Kidney epithelial cell (primary cell): ENCODE measurements around the gene ZBP1. TPM values are rescaled to one million over a fixed set of nuclear protein-coding genes. Genes with fewer than 3 reads are reported as not detected.

Experiments used
- DNase-seq: peaks from one replicate; pipeline ENCODE4 v3.0.0-alpha.2; 2010; ENCODE audit warnings: low read depth
- H3K27me3 ChIP-seq: 2 replicates; pipeline ENCODE4 v1.6.0; 2011; ENCODE audit warnings: low read length; ENCODE audit not compliant: control insufficient read depth, insufficient read depth
- H3K36me3 ChIP-seq: 2 replicates; pipeline ENCODE4 v1.5.1; 2011; ENCODE audit warnings: low read length; ENCODE audit not compliant: control insufficient read depth, insufficient read depth
- H3K4me3 ChIP-seq: 2 replicates; pipeline ENCODE4 v1.5.1; 2011; ENCODE audit warnings: low read depth, mild to moderate bottlenecking, control low read depth, low read length
- total RNA-seq: library from RNA; depleted of rRNA; stranded (reverse); fragments of >200 nt; gene quantifications from 2 replicates; pipeline ENCODE4 v1.2.3, GENCODE V29; 2015
- TF ChIP-seq, protein P1 (sequence below): IDR thresholded peaks from 2 replicates; pipeline ENCODE4 v1.5.1; 2011; ENCODE audit warnings: mild to moderate bottlenecking, moderate library complexity, low read length, control low read depth, inconsistent platforms; ENCODE audit not compliant: insufficient read depth, poor library complexity, severe bottlenecking

Gene ZBP1
- total RNA-seq, 1 donor from 2014 or later: not detected

DNA sequence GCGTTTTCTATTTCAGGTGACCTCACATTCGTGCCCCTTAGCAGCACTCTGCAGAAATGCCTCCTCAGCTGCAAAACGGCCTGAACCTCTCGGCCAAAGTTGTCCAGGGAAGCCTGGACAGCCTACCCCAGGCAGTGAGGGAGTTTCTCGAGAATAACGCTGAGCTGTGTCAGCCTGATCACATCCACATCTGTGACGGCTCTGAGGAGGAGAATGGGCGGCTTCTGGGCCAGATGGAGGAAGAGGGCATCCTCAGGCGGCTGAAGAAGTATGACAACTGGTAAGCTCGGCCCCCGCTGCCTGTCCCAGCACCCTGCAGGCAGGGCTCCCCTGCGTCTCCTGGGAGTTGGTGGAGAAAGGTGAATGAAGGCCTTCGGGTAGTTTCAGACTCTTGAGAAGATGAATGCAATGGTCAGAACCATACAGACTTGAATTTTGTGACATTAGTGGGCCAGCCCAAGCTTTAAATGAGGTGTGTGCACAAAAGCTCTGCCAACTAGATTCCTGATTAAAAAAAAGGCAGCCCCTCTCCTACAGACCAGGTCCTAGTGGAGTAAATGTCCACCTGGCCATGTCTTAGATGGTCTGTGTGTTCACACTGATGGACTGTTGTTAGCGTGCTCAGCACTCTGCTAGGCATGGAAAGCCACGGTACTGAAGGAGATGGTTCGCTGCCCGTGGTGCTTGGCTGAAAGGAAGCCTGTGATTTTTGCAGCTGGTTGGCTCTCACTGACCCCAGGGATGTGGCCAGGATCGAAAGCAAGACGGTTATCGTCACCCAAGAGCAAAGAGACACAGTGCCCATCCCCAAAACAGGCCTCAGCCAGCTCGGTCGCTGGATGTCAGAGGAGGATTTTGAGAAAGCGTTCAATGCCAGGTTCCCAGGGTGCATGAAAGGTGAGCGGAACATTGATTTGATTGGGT, 58.6 kb downstream of the ZBP1 start:
- TF ChIP-seq, protein P1, sequence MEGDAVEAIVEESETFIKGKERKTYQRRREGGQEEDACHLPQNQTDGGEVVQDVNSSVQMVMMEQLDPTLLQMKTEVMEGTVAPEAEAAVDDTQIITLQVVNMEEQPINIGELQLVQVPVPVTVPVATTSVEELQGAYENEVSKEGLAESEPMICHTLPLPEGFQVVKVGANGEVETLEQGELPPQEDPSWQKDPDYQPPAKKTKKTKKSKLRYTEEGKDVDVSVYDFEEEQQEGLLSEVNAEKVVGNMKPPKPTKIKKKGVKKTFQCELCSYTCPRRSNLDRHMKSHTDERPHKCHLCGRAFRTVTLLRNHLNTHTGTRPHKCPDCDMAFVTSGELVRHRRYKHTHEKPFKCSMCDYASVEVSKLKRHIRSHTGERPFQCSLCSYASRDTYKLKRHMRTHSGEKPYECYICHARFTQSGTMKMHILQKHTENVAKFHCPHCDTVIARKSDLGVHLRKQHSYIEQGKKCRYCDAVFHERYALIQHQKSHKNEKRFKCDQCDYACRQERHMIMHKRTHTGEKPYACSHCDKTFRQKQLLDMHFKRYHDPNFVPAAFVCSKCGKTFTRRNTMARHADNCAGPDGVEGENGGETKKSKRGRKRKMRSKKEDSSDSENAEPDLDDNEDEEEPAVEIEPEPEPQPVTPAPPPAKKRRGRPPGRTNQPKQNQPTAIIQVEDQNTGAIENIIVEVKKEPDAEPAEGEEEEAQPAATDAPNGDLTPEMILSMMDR: no peak
- no peaks in the 10 kb centered on the region for H3K36me3 ChIP-seq
- H3K4me3 ChIP-seq: no peak overlapping the region
- H3K27me3 ChIP-seq: peaks cover 24% of the 10 kb centered on the region
- no peak for DNase-seq

DNA sequence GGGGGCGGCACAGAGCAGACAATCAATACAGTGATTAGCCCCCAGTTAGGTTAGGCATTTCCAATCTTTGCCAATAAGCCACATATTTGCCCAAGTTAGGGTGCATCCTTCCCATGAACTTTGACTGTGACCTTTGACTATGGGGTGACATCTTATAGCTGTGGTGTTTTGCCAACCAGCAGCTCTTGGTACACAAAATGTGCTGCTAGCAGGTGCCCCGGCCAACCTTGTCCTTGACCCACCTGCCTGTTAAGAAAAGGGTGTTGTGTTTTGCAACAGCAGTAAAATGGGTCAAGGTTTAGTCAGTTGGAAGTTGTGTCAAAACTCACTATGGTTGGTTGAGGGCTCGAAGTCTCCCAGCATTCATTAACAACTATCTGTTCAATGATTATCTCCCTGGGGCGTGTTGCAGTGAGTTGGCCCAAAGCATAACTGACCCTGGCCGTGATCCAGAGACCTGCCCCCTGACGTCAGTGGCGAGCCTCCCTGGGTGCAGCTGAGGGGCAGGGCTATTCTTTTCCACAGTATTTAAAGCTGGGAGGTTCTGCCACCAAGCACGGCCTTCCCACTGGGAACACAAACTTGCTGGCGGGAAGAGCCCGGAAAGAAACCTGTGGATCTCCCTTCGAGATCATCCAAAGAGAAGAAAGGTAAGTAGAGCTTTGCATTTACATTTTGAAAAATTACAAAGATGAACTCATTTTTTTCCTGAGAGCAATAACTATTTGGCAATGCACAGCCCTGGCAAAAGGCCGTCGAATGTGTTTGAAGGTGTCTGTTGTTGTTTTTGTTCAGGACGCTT, 59.5 kb downstream of the ZBP1 start, which contains the start of gene PCK1:
TSS of gene PCK1 (plus strand) at position 557 of the 802 bp plus-strand sequence. CDS start 302 bp downstream, outside the sequence.
- no peak within 1 kb of the TSS for H3K4me3 ChIP-seq
- TF ChIP-seq, protein P1: no peak
- H3K27me3 ChIP-seq: peaks cover 24% of the 10 kb centered on the region
- no peaks in the 10 kb centered on the region for H3K36me3 ChIP-seq
- DNase-seq: peak; percentile 54

DNA sequence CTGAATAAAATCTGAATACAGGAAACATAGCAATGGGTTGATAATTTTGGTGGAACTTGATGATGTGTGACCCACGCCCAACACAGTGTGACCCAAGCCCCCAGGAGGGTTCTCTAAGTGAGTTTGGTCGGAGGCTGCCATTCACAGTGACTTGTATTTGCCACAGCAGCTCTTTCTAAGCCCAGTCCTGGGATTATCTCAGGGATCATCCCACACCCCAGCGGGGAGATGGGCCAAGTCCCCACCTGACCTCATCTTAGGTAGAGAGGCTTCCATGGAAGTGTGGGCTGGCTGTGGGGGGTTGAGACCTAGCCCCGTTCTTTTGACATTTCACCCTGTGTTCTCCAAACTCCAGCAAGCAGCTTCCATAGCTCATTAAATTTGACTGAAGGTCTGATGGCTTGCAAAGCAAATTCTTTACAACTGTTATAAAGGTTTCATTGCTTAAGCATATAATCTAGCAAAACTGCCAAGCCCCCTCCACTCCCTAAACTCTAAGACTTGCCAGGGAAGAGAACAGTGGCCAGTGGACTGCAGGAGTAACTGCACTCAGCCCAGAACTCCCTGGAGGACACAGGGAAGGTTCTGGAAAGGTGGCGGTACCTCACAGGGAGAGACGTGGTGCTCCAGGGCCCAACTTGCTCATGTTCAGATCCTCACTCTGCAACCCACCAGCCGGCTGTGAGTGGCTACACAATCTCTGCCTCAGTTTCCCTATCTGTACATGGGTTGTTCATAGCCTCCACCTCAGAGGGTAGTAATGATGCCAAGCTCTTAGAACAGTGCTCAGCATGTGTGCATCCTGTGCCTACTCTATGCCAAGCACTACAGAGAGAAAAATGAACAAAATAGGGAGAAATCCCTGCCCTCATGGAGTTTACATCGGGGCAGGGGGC, 60.3 kb downstream of the ZBP1 start:
- Histone ChIP-seq H3K27me3 (peaks cover 18% of the 10 kb centered on the region), H3K36me3 (no peaks in the 10 kb centered on the region), H3K4me3 (no peak overlapping the region)
- TF ChIP-seq, protein P1: no peak
- no peak for DNase-seq

DNA sequence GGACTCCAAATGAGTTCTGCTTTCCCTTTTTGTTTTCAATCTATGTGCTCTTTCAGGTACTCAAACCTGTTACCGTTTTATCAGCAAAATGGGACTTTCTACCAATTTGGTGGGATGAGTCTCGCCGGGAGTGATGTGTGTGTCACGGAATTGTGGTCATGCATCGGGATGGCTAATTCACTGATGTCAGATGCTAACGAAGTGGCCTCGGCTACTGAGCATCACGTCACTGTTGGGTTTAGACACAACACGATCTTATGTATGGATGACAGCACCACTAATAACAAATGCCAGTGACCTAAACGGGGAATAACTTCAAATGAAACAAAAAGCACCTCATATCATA, 61.0 kb downstream of the ZBP1 start:
- peaks cover 17% of the 10 kb centered on the region for H3K27me3 ChIP-seq
- TF ChIP-seq, protein P1: no peak

DNA sequence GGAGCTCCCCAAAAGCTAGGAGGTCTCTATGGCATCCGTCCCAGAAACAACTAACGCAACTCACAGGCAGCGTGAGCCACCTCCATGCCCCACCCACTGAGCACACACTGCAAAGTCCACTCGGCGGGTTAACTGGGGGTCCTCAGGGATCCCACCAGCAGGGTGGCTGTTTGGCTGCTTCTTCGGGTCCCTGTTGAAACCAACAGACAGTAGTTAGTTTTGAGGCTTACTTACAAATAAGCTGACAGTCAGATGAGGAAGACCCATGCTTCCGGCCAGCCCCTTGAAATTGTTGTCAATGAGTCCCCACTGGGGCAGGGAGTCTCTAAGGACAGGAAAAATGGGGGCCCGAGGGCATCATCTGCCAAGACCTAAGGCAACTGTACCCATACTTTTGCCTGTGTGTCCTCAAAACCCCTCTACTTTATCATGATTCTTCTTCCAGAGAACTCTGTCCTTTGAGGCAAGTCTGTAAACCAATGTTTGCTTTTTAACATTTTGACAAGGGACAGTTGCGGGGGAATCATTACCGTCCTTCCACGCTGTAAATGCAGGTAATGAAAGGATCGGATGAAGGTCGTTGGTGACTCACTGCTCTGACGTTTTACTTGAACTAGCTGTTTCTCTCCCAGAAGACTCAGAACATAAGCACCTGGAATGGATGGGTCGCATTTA, 61.5 kb downstream of the ZBP1 start:
- TF ChIP-seq, protein P1: no peak
- no peak for DNase-seq
- H3K36me3 ChIP-seq: no peaks in the 10 kb centered on the region
- no peak overlapping the region for H3K4me3 ChIP-seq
- H3K27me3 ChIP-seq: peaks cover 16% of the 10 kb centered on the region

More for the DNA sequence above, 61.0 kb downstream of the ZBP1 start:
- DNase-seq: no peak
- Histone ChIP-seq H3K4me3 (no peak overlapping the region), H3K36me3 (no peaks in the 10 kb centered on the region)
